Epithelial cell of esophagus (primary cell): ENCODE data around the gene AKNA.

Experiments
- DNase-seq: peaks from one replicate; pipeline ENCODE4 v3.0.0; 2010; ENCODE audit warnings: low read depth
- H3K4me3 ChIP-seq: 2 replicates; pipeline ENCODE4 v1.5.1; 2011; ENCODE audit warnings: mild to moderate bottlenecking, low read length, control low read depth
- TF ChIP-seq, protein P1 (sequence below): IDR thresholded peaks from 2 replicates; pipeline ENCODE4 v1.5.1; 2011; ENCODE audit warnings: low read depth, mild to moderate bottlenecking, low read length, control low read depth, inconsistent platforms; ENCODE audit not compliant: insufficient read depth; ENCODE audit errors: missing control alignments

The AKNA gene

GRCh38 chr9:114351932-114352331 is 35.9 kb downstream of the AKNA start:
- DNase-seq, result no peak

DNA sequence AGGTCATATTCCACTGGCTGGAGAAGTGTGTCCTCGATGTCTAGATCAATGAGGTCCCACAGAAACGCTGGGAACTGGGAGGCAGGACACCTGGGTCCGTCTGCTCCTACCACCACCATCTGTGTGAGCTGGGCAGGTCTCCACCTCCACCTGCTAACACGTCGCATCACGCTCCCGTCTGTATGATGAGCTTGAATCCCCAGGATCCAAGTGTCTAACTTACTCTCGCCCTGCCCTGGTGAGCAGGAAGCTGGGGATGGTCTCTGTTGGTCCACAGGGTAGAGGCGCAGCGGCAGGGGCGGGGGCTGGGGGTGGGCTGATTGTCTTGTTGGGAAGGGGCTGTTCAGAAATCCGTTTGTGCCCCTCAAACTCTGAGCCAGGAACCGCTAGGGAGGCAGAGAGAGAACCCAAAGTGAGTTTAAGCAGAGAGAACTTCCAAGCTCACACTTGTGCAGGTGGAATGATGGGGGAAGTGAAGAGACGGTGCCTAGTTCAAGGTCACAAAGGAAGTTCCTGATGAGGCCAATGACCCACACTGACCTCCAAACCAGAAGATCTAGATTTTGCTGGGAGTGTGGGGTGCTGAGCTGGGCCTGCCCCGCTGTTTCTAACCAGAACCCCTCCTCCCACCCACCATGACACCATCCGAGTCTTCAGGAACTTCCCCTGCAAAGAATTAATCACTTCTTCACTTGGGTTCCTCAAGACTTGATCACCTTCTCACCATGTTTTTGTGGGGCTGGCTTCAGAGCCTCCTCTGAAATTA is 37.0 kb downstream of the AKNA start:
- no peak overlapping the region for H3K4me3 ChIP-seq
- DNase-seq, result no peak
- TF ChIP-seq, protein P1, sequence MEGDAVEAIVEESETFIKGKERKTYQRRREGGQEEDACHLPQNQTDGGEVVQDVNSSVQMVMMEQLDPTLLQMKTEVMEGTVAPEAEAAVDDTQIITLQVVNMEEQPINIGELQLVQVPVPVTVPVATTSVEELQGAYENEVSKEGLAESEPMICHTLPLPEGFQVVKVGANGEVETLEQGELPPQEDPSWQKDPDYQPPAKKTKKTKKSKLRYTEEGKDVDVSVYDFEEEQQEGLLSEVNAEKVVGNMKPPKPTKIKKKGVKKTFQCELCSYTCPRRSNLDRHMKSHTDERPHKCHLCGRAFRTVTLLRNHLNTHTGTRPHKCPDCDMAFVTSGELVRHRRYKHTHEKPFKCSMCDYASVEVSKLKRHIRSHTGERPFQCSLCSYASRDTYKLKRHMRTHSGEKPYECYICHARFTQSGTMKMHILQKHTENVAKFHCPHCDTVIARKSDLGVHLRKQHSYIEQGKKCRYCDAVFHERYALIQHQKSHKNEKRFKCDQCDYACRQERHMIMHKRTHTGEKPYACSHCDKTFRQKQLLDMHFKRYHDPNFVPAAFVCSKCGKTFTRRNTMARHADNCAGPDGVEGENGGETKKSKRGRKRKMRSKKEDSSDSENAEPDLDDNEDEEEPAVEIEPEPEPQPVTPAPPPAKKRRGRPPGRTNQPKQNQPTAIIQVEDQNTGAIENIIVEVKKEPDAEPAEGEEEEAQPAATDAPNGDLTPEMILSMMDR, result no peak

More at GRCh38 chr9:114351932-114352331, 35.9 kb downstream of the AKNA start:
- TF ChIP-seq, protein P1, result no peak
- H3K4me3 ChIP-seq, result no peak overlapping the region

DNA sequence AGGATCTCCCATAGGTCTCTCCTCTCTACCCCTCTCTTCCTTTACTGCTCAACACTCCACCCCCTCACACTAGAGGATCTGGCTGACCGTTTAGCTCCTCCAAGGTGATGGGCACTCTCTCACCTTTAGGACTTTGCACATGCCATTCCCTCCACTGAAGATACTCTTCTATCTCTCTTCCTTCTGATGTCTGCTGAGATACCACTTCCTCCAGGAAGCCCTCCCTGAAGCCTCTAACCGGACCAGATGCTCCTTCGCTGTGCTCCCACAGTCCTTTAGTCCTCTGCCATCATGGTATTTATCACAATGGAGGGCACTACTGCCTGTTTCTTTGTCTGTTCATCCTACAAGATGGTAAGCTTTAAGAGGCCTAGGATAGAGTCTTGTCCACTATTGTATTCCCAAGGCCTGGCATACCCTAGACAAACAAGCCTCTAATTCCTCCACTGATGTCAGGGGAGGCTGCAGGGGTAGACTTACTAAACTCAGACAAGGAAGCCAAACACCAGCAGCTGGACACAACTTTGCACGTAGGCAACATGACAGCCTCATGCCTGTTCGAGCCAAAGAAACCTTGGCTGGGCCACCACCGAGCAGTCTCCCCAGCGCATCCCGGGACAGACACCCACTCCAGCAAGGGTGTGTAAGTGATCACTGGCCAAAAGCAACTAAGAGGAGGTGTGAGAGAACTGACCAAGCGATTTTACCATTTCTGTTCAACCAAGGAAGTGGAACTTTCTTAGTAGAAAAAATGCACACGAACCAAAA is 37.9 kb downstream of the AKNA start:
- no peak for DNase-seq
- TF ChIP-seq, protein P1, result no peak
- no peak overlapping the region for H3K4me3 ChIP-seq

- TF ChIP-seq, protein P1, result no peak
- peak; percentile 96 for DNase-seq
- H3K4me3 ChIP-seq, result no peak overlapping the region
Measured at GRCh38 chr9:114348906-114349482, 38.8 kb downstream of the AKNA start.

- TF ChIP-seq, protein P1, result no peak
- H3K4me3 ChIP-seq, result no peak overlapping the region
- DNase-seq, result no peak
Measured at GRCh38 chr9:114348261-114348905, 39.4 kb downstream of the AKNA start.

- DNase-seq, result no peak
- TF ChIP-seq, protein P1, result no peak
- no peak overlapping the region for H3K4me3 ChIP-seq
Measured at GRCh38 chr9:114347675-114348074, 40.1 kb downstream of the AKNA start.
